IPS-18a (cell line): ENCODE results near the gene BSN.

Experiments used
- H3K27ac ChIP-seq: one replicate; pipeline ENCODE4 v1.5.1; 2013; ENCODE audit warnings: low read length
- H3K27me3 ChIP-seq: one replicate; pipeline ENCODE4 v1.6.1; 2013; ENCODE audit warnings: mild to moderate bottlenecking, low read length; ENCODE audit not compliant: control insufficient read depth, insufficient read depth
- H3K36me3 ChIP-seq: one replicate; pipeline ENCODE4 v1.6.1; 2013; ENCODE audit warnings: low read depth, low read length; ENCODE audit not compliant: control insufficient read depth
- H3K4me1 ChIP-seq: one replicate; pipeline ENCODE4 v1.6.1; 2013; ENCODE audit warnings: low read depth, low read length; ENCODE audit not compliant: control insufficient read depth
- H3K4me3 ChIP-seq: one replicate; pipeline ENCODE4 v1.5.1; 2013; ENCODE audit warnings: low read length
- H3K9ac ChIP-seq: one replicate; pipeline ENCODE4 v1.6.1; 2013; ENCODE audit warnings: mild to moderate bottlenecking, low read length, moderate library complexity
- H3K9me3 ChIP-seq: one replicate; pipeline ENCODE4 v1.6.1; 2013; ENCODE audit warnings: low read depth, low read length; ENCODE audit not compliant: control insufficient read depth

The BSN gene

GRCh38 chr3:49717211-49717958 is 163.1 kb downstream of the BSN start:
- no peaks in the 10 kb centered on the region for H3K9me3 ChIP-seq
- no peak overlapping the region for H3K27ac ChIP-seq
- no peak overlapping the region for H3K4me3 ChIP-seq
- peaks cover 4% of the 10 kb centered on the region for H3K4me1 ChIP-seq
- H3K36me3 ChIP-seq: peaks cover 10% of the 10 kb centered on the region
- H3K27me3 ChIP-seq: no peaks in the 10 kb centered on the region
- H3K9ac ChIP-seq: no peak overlapping the region

GRCh38 chr3:49717959-49718857 is 163.9 kb downstream of the BSN start:
- no peak overlapping the region for H3K27ac ChIP-seq
- peak overlapping the region; percentile 69 for H3K4me3 ChIP-seq
- H3K4me1 ChIP-seq: peaks cover 8% of the 10 kb centered on the region

GRCh38 chr3:49718858-49719213 is 164.6 kb downstream of the BSN start:
- H3K9ac ChIP-seq: peak overlapping the region; percentile 68
- H3K9me3 ChIP-seq: no peaks in the 10 kb centered on the region
- H3K4me3 ChIP-seq: peak overlapping the region; percentile 69
- no peak overlapping the region for H3K27ac ChIP-seq
- peaks cover 10% of the 10 kb centered on the region for H3K36me3 ChIP-seq
- H3K27me3 ChIP-seq: no peaks in the 10 kb centered on the region
- peaks cover 8% of the 10 kb centered on the region for H3K4me1 ChIP-seq

More at GRCh38 chr3:49717959-49718857, 163.9 kb downstream of the BSN start:
- Histone ChIP-seq H3K27me3 (no peaks in the 10 kb centered on the region), H3K36me3 (peaks cover 10% of the 10 kb centered on the region), H3K9me3 (no peaks in the 10 kb centered on the region), H3K9ac (no peak overlapping the region)

GRCh38 chr3:49719214-49719884 is 165.1 kb downstream of the BSN start, which contains the start of gene AMIGO3:
Gene AMIGO3, minus strand, starts transcription at chr3:49719684. Its CDS starts 219 bp downstream, at chr3:49719465.
- Histone ChIP-seq H3K27me3 (no peaks in the 10 kb centered on the region), H3K27ac (no peak within 1 kb of the TSS), H3K36me3 (peaks cover 10% of the 10 kb centered on the region), H3K9ac (peak within 1 kb of the TSS; percentile 68), H3K9me3 (no peaks in the 10 kb centered on the region), H3K4me3 (peak within 1 kb of the TSS; percentile 69), H3K4me1 (peaks cover 8% of the 10 kb centered on the region)
